Activated naive CD8-positive, alpha-beta T cell (primary cell): ENCODE data around the gene SENP1.

Experiments used
- H3K27ac Mint-ChIP-seq: one replicate; pipeline ENCODE4 v1.8.0; 2021; ENCODE audit warnings: mixed read lengths
- H3K27me3 Mint-ChIP-seq: one replicate; pipeline ENCODE4 v1.8.0; 2021; ENCODE audit warnings: mixed read lengths
- H3K36me3 Mint-ChIP-seq: one replicate; pipeline ENCODE4 v1.8.0; 2021; ENCODE audit warnings: mixed read lengths
- H3K4me1 Mint-ChIP-seq: one replicate; pipeline ENCODE4 v1.8.0; 2021; ENCODE audit warnings: low read depth, mixed read lengths
- H3K4me3 Mint-ChIP-seq: one replicate; pipeline ENCODE4 v1.8.0; 2021; ENCODE audit warnings: mild to moderate bottlenecking, mixed read lengths
- H3K9me3 Mint-ChIP-seq: one replicate; pipeline ENCODE4 v1.8.0; 2021; ENCODE audit warnings: low read depth, mixed read lengths

The SENP1 gene

DNA sequence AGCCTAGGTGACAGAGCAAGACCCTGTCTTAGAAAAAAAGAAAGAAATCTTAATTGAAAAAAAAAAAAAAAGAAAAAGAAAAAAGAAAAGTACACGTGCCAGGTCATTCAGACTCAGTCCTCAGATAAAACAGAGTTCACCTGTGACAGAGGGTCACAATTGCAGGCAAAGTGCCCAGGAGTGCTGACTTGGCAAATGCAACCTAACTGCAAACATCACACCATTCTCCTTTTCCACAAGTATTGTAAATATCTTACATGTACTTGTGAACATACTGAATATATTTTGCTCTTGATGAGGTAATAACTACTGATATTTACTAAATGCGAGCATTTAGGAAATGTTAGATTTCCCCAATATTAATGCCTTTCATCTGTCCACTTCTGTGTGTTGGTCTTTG is 92.6 kb downstream of the SENP1 start:
- H3K27ac Mint-ChIP-seq = no peak overlapping the region
- H3K4me1 Mint-ChIP-seq = no peaks in the 10 kb centered on the region
- H3K36me3 Mint-ChIP-seq = no peaks in the 10 kb centered on the region
- peaks cover 23% of the 10 kb centered on the region for H3K27me3 Mint-ChIP-seq
- H3K4me3 Mint-ChIP-seq = no peak overlapping the region
- H3K9me3 Mint-ChIP-seq = no peaks in the 10 kb centered on the region

DNA sequence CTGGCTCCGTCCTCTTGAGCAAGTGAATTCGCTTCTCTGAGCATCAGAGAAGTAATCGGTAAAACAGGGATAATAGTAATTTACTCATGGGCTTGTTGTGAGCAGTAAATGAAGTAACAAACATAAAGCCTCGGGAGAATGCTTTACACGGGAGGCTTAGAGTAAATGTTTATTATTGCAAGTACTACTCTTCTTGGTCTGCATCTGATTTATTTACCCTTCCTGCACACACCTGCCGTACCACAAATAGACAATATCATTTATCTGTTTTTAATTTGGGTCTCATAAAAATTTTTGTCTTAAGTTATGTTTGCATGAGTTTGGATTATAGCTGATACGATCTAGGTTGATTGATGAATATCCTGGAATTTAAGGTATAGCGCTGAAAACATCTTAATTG is 93.8 kb downstream of the SENP1 start:
- no peak overlapping the region for H3K27ac Mint-ChIP-seq
- no peaks in the 10 kb centered on the region for H3K9me3 Mint-ChIP-seq
- H3K4me1 Mint-ChIP-seq = no peaks in the 10 kb centered on the region
- peaks cover 27% of the 10 kb centered on the region for H3K27me3 Mint-ChIP-seq
- H3K36me3 Mint-ChIP-seq = no peaks in the 10 kb centered on the region
- no peak overlapping the region for H3K4me3 Mint-ChIP-seq

- no peaks in the 10 kb centered on the region for H3K36me3 Mint-ChIP-seq
- no peak overlapping the region for H3K27ac Mint-ChIP-seq
- H3K4me3 Mint-ChIP-seq = no peak overlapping the region
- no peaks in the 10 kb centered on the region for H3K9me3 Mint-ChIP-seq
- peaks cover 39% of the 10 kb centered on the region for H3K27me3 Mint-ChIP-seq
- peaks cover 2% of the 10 kb centered on the region for H3K4me1 Mint-ChIP-seq
These were observed 95.4 kb downstream of the SENP1 start for GRCh38 chr12:48010366-48010970.

GRCh38 chr12:48009471-48009870 is 96.4 kb downstream of the SENP1 start:
- H3K4me3 Mint-ChIP-seq = no peak overlapping the region
- H3K27me3 Mint-ChIP-seq = peaks cover 40% of the 10 kb centered on the region
- peaks cover 3% of the 10 kb centered on the region for H3K4me1 Mint-ChIP-seq
- H3K36me3 Mint-ChIP-seq = no peaks in the 10 kb centered on the region
- H3K27ac Mint-ChIP-seq = no peak overlapping the region
- H3K9me3 Mint-ChIP-seq = no peaks in the 10 kb centered on the region

DNA sequence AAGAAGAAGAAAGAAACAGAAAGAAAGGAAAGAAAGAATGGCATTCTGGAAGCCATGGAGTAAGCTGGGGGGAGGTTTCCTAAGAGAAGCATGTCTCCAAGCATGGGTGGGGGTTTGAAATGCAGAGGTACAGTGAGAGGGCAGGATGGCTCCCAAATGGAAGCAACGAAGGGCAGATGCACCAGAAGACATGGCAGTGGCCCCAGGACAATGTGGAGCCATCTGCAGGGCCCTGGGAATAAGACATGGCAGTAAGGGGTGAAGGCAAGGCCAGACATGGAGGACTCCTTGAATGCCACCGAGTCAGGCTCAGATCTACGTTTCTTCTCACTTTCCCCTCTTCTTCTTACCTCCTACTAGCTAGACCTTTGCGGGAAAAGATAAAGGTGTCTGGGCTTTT is 96.9 kb downstream of the SENP1 start:
- H3K4me3 Mint-ChIP-seq = no peak overlapping the region
- H3K27ac Mint-ChIP-seq = no peak overlapping the region
- peaks cover 40% of the 10 kb centered on the region for H3K27me3 Mint-ChIP-seq
- H3K4me1 Mint-ChIP-seq = peaks cover 4% of the 10 kb centered on the region
- H3K9me3 Mint-ChIP-seq = no peaks in the 10 kb centered on the region
- H3K36me3 Mint-ChIP-seq = no peaks in the 10 kb centered on the region

DNA sequence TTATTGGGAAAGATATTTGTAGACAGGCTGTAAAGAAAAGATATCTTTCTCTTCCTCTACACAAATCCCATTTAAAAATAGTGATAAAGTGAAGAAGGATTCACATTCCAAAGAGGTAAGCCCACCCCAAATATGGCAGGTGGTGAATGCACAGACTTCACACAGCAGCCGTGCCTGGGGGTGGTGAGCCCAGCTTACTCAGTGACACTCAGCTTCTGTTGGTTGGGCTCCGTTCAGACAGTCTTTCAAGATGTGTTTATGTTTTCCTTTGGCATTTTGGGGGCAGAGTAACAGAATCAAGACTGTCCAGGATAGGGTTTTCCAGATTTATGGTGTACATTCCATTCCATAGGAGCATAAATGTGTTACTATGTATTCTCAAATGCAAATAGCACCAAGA is 97.5 kb downstream of the SENP1 start:
- Mint-ChIP-seq H3K36me3 (no peaks in the 10 kb centered on the region), H3K4me3 (no peak overlapping the region), H3K27ac (no peak overlapping the region), H3K9me3 (no peaks in the 10 kb centered on the region), H3K27me3 (peaks cover 41% of the 10 kb centered on the region), H3K4me1 (peaks cover 10% of the 10 kb centered on the region)

GRCh38 chr12:48007206-48007605 is 98.7 kb downstream of the SENP1 start:
- Mint-ChIP-seq H3K27me3 (peaks cover 50% of the 10 kb centered on the region), H3K36me3 (no peaks in the 10 kb centered on the region), H3K4me1 (peaks cover 22% of the 10 kb centered on the region), H3K9me3 (no peaks in the 10 kb centered on the region), H3K4me3 (no peak overlapping the region), H3K27ac (no peak overlapping the region)

- Mint-ChIP-seq H3K27ac (no peak overlapping the region), H3K9me3 (no peaks in the 10 kb centered on the region), H3K4me1 (peaks cover 34% of the 10 kb centered on the region), H3K27me3 (peaks cover 54% of the 10 kb centered on the region), H3K36me3 (no peaks in the 10 kb centered on the region), H3K4me3 (peak overlapping the region; percentile 75)
These were observed 100.2 kb downstream of the SENP1 start for GRCh38 chr12:48005750-48006021.

GRCh38 chr12:48005001-48005749 is 100.7 kb downstream of the SENP1 start:
- H3K9me3 Mint-ChIP-seq = no peaks in the 10 kb centered on the region
- no peak overlapping the region for H3K27ac Mint-ChIP-seq
- peak overlapping the region; percentile 75 for H3K4me3 Mint-ChIP-seq

GRCh38 chr12:48004053-48004941 is 101.6 kb downstream of the SENP1 start, which contains the start of gene COL2A1:
Gene COL2A1, minus strand, starts transcription at chr12:48004476. Its CDS starts 155 bp downstream, at chr12:48004321.
- Mint-ChIP-seq H3K36me3 (no peaks in the 10 kb centered on the region), H3K9me3 (no peaks in the 10 kb centered on the region), H3K27me3 (peaks cover 62% of the 10 kb centered on the region), H3K27ac (no peak within 1 kb of the TSS), H3K4me3 (peak within 1 kb of the TSS; percentile 79), H3K4me1 (peaks cover 34% of the 10 kb centered on the region)

More at GRCh38 chr12:48005001-48005749, 100.7 kb downstream of the SENP1 start:
- Mint-ChIP-seq H3K36me3 (no peaks in the 10 kb centered on the region), H3K4me1 (peaks cover 34% of the 10 kb centered on the region), H3K27me3 (peaks cover 59% of the 10 kb centered on the region)

DNA sequence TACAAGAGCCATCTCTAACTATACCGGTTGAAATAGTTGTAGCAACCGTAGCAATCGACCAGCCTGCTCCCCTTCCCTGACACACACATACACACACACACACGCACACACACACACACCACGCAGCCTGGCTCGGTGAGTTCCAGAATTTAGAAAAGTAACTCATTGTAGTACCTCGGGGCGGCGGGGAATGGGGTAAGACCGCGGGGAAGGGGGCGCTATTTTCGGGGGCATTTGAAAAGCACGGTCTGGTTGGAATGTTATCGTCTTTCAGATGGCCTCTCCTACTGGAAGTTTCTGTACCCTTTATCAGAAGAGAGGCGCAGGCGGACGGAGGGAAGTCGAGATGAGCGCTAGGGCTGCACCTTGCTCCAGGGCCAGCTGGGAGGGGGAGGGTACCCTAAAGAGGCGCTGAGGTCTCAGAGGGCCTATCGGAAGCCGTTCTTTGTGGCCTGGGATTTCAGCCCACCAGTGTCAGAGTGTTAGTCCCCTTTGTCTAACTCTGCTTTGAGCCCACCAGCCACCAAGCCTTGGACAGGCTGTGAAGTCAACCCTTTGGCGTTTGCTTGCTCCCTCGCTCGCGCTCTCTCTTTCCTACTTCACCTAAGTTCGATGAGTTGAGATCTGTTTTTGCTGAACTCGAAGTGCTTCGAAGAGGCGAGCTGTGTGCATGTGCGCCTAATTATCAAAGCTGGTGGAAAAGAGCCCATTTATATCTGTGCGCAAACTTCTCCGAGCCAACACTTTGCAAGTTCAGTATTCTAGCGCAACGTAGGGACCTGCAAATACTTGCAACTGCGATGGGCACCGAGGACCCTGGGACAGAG is 102.4 kb downstream of the SENP1 start:
- no peaks in the 10 kb centered on the region for H3K9me3 Mint-ChIP-seq
- peaks cover 62% of the 10 kb centered on the region for H3K27me3 Mint-ChIP-seq
- H3K27ac Mint-ChIP-seq = no peak overlapping the region
- peaks cover 34% of the 10 kb centered on the region for H3K4me1 Mint-ChIP-seq
- H3K36me3 Mint-ChIP-seq = no peaks in the 10 kb centered on the region
- H3K4me3 Mint-ChIP-seq = peak overlapping the region; percentile 79

GRCh38 chr12:48002773-48003218 is 103.1 kb downstream of the SENP1 start:
- Mint-ChIP-seq H3K27me3 (peaks cover 61% of the 10 kb centered on the region), H3K36me3 (no peaks in the 10 kb centered on the region), H3K27ac (no peak overlapping the region), H3K9me3 (no peaks in the 10 kb centered on the region), H3K4me3 (peak overlapping the region; percentile 84), H3K4me1 (peaks cover 34% of the 10 kb centered on the region)

DNA sequence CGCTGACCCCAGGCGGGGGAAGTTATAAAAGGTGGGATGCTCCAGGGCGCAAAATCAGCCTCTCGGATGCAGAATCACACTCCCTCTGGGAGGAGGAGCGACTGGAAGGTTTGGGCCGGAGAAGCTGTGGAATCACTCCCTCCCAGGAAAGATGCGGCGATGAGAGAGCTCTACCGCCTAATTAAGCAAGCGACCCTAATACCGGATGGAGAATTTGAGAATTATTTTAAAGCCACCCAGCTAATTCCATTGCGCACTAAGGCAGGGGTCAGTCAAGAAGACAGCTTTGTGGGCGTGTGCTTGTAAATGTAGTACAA is 103.5 kb downstream of the SENP1 start:
- Mint-ChIP-seq H3K27me3 (peaks cover 59% of the 10 kb centered on the region), H3K4me3 (peak overlapping the region; percentile 84), H3K4me1 (peaks cover 34% of the 10 kb centered on the region), H3K36me3 (no peaks in the 10 kb centered on the region), H3K9me3 (no peaks in the 10 kb centered on the region), H3K27ac (no peak overlapping the region)

DNA sequence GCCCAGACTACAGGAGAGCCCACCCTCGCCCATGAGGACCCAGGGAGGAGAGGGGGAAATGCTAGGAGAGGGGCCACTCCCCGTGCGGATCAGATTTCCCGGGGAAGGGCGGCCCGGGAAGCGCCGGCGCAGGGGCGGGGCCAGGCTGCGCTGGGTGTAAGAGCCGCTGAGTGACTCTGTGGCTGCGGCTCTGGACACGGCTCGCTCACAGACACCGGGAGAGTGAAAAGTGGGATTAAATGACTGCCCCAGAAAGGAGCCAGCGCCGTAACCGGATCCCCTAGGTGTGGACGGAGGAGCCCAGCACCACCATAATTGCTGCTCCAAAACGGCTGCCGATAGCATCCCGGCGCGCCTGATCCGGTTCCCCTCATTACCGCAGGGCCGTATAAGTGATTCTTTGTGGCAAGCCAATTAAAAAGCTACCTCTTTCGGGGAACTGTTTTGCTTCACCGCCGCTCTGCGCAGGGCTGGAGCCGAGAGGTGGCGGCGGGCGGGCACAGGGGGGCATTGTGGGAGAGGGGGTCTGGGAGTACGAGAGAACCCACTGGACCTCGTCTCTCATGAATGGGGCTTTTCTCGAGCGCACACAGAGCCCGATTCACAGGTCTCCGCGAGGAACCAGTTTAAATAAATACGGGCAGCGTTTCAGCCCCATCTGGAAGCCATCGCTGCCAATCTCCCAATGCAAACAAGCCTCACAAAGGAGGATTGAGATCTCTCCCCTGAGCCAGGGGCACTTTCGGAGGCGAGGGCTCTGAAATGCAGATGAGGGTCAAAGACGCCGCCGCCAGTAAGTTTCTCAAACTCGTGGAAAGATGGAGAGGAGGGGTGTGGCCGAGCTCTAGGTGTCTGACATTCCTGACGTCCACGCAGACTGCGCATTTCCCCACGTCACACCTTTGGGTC is 104.1 kb downstream of the SENP1 start:
- H3K4me1 Mint-ChIP-seq = peaks cover 34% of the 10 kb centered on the region
- H3K9me3 Mint-ChIP-seq = no peaks in the 10 kb centered on the region
- H3K27me3 Mint-ChIP-seq = peaks cover 56% of the 10 kb centered on the region
- H3K36me3 Mint-ChIP-seq = no peaks in the 10 kb centered on the region
- H3K4me3 Mint-ChIP-seq = peak overlapping the region; percentile 84
- H3K27ac Mint-ChIP-seq = no peak overlapping the region
